Uterus (tissue), 2 donors: Measurements from ENCODE around the gene GKN1.

ENCODE experiments used
- POLR2A ChIP-seq, 2 donors: fragments of 450-650 bp; IDR thresholded peaks; one replicate each; pipeline ENCODE4 v1.6.1; 2016; ENCODE audit warnings: antibody characterized with exemption in 2 of 2, mild to moderate bottlenecking in 1 of 2, moderate library complexity in 1 of 2
- TF ChIP-seq, protein P1 (sequence below), 4 experiments: fragments of 200-600 bp in 2 of 4; fragments of 450-650 bp in 2 of 4; sonication (generic) in 2 of 4; IDR thresholded peaks; one replicate each; pipeline ENCODE4 v1.5.1; 2016 to 2019; ENCODE audit warnings: antibody characterized with exemption in 4 of 4, mild to moderate bottlenecking in 2 of 4, moderate library complexity in 1 of 4

GRCh38 chr2:69013840-69014821, 39.7 kb downstream of the GKN1 start:
- TF ChIP-seq, protein P1, sequence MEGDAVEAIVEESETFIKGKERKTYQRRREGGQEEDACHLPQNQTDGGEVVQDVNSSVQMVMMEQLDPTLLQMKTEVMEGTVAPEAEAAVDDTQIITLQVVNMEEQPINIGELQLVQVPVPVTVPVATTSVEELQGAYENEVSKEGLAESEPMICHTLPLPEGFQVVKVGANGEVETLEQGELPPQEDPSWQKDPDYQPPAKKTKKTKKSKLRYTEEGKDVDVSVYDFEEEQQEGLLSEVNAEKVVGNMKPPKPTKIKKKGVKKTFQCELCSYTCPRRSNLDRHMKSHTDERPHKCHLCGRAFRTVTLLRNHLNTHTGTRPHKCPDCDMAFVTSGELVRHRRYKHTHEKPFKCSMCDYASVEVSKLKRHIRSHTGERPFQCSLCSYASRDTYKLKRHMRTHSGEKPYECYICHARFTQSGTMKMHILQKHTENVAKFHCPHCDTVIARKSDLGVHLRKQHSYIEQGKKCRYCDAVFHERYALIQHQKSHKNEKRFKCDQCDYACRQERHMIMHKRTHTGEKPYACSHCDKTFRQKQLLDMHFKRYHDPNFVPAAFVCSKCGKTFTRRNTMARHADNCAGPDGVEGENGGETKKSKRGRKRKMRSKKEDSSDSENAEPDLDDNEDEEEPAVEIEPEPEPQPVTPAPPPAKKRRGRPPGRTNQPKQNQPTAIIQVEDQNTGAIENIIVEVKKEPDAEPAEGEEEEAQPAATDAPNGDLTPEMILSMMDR (IDR thresholded peaks at IDR 0.05): peak in 3 of 4 experiments; percentile 4 to 29 (median 12)
- TF ChIP-seq POLR2A (IDR thresholded peaks at IDR 0.05): no peak
